ENCODE data around the gene SOAT1.
"Not testable (repeated sequence)": the region's sequence is repeated elsewhere in the genome, so short reads cannot be mapped to it uniquely, and the experiment has no call there.

SOAT1 gene

DNA sequence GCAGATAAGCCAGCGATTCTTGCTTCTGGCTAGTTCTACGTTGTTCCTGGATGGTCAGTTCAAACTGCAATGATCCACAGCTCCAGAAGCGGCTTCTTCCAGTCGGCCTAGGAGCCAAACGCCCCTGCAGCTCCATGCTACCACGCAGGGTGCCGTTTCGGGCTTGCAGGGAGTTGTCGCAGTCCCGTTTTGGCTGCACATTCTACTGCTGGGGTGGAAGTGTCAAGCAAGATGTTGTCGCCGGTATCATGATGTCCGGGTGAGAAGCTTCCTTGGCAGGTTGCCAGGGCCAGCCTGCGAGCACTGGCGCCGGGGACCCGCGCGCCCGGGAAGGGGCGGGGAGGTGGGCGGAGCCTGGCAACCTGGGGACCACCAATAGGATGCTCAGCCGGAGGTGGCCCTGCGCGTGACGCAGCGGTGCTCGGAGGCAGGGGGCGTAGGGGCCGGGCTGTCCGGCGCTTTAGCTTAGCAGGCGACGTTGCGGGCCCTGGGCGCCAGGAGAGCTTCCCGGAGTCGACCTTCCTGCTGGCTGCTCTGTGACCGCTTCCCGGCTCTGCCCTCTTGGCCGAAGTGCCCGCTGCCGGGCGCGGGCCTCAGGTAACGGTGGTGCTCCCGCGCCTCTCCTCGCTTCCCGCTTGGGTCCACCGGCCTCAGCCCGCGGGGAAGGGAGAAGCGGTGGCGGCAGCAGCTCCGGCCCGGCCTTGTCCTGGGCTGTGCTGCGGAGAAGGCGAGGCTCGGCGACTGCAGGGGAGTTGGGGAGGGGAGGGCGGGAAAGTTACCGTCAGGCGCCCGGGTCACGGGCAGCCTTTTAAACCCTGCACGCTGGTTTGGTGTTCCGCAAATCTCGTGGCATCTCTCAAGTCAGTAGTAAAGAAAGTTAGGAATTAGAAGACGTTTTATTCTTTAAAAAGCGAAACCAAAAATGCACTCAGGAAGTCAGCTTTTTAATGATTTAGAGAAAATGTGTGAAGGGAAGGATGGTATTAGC, at the start of gene SOAT1:
SOAT1 (plus strand) TSS at position 458 of the 988 bp plus-strand sequence. CDS start 8,888 bp downstream, outside the sequence.
- DNase-seq = peak; percentile 60

GRCh38 chr1:179245426-179245825, 48.2 kb upstream of the SOAT1 start:
- not testable (repeated sequence) for DNase-seq

DNA sequence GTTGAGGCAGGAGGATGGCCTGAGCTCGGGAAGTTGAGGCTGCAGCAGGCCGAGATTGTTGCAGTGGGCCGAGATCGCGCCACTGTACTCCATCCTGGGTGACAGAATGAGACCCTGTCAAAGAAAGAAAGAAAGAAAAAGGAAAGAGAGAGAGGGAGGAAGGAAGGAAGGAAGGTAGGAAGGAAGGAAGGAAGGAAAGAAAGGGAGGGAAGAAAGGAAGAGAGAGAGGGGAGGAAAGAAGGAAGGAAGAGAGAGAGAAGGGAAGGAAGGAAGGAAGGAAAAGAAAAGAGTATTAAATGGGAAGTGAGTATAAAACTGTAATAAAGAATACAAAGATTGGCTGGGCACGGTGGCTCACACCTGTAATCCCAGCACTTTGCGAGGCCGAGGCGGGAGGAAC, 45.7 kb upstream of the SOAT1 start:
- no peak for DNase-seq

DNA sequence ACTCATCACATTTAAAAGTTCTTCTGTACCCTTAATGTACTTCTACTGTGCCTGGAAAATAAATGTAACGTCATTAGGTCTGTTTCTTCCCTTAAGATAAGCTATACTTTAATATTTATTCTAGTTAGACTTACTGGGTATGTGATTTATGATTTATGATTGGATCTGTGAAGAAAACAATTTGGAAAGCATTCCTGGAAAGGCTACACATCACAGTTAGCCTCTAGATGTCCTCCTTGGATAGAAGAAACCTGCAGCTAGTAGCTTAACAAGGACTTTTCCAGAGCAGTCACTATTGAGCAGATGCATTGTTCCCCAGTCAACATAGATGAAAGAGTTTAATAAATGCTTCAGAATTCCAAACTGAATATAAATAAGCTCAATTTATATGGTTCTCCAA, 41.9 kb upstream of the SOAT1 start:
- no peak for DNase-seq

- DNase-seq = no peak
These were observed 41.0 kb upstream of the SOAT1 start for GRCh38 chr1:179252606-179253005.

DNA sequence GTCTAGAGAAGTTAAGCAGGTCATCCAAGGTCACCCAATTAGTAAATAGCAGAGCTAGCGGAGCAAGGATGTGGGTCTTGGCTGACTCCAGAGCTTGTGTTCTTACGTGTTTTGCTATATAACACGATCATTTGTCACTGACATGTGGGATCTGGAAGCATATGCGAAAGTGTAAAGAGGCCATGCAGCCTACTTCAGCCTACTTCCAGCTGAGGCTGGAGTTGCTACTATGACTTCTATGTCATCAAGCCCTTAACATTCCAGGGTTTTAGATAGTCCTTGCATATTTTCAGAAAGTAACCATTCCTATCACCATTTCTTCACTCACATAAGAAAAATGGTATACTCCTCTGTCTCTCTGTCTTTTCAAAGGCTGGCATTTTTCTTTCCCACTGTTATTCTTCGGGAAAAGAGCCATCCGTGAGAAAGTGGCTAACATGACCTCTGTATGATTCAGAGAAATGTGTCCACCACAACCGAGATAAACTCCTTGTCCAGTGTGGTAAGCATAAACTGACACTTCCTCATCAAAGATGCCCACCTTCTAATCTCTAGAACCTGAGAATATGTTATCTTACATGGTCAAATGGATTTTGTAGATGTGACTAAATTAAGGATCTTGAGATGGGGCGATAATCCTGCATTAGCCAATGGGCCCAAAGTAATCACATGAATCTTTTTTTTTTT, 40.2 kb upstream of the SOAT1 start:
- no peak for DNase-seq

- no peak for DNase-seq
These were observed 31.4 kb upstream of the SOAT1 start for GRCh38 chr1:179262183-179262582.

DNA sequence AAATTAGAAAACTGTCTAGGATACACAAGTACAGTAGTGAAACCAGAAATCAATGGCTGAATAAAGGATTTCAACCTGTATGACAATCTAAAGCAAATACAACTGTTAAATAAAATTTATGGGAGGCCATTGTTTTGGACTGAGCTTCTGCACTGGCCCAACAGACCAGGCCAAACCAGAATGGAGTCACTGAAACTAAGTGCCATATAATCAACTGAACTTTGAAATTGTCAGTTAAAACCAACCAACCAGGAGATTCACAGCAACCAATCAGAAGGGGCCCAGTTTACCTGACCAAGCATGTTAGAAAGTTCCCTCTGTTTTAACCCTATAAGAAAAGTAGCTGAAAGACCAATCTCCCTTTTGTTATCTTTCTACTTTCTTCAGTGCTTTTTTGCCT, 30.5 kb upstream of the SOAT1 start:
- no peak for DNase-seq

DNA sequence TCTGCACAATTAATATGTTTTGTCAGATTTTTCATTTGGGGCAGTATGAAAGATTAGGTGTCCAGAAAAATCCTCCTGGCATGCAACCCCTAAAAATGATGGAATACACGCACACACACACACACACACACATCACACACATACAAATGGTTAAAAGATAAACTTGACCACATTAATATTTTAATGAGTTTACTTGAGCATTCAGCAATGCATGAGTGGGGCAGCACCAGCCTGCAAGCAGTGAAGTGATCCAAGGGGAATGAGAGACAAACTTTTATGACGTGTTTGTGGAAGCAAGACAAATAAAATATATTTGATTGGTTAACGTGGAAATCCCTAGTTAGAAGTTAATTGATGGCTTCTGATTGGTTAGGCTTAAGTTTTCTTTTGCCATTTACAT, 29.1 kb upstream of the SOAT1 start:
- no peak for DNase-seq

DNA sequence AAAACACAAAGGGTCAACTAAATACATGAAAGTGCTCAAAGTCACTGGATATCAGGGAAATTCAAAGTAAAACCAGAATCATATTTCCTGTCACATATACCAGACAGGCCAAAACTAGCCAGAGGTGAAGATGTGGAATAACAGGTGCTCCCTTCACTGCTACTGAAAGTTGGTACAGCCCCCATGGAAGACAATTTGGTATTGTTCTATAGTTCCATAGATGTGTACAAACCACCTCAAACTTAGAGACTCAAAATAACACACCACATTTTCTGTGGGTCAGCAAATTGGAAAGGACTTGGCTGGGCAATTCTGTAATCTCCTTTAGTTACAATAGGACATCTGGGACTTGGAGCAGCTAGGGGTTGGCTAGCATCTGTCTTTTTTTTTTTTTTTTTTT, 24.5 kb upstream of the SOAT1 start:
- DNase-seq = no peak

DNA sequence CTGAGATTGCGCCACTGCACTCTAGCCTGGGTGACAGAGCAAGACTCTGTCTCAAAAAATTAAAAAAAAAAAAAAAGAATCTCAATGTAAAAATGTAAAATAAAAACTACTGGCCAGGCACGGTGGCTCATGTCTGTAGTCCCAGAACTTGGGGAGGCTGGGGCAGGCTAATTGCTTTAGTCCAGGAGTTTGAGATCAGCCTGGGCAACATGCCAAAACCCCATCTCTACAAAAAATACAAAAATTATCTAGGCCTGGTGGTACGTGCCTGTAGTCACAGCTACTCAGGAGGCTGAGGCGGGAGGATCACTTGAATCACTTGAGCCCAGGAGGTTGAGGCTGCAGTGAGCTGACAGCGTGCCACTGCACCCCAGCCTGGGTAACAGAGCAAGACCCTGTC, 19.2 kb upstream of the SOAT1 start:
- DNase-seq = not testable (repeated sequence)

DNA sequence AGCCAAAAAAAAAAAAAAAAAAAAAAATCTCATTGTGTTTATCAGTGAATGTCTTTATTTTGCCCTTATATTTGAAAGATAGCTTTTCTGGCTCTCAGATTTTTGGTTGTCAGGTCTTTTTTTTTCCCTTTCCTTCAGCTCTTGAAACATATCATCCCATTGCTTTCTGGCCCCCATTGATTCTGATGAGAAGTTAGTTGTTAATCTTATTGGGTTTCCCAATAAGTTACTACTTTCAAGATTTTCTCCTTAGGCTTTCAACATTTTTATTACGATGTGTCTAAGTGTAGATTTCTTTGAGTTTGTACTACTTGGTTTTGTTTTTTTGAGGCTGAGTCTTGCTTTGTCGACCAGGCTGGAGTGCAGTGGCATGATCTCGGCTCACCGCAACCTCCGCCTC, 14.7 kb upstream of the SOAT1 start:
- DNase-seq = no peak

GRCh38 chr1:179283992-179284391, 9.6 kb upstream of the SOAT1 start:
- DNase-seq = no peak

DNA sequence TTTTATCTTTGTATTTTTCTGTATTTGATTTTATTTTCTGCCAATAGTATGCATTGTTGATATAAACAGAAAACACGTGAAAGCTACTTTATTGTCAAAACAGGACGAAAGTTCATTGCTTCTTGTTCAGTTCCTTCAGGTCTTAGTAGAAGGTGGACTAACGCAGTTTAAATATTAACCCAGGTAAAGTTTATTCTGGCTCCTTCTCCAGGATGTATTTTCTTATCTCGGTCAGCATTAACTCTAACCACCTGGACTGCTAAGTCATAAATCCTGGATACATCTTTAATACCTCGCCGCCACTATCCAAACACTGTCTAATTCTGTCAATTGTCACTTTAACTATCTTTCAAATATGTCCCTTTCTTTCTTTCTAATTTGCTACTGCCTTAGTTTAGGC, 5.7 kb upstream of the SOAT1 start:
- DNase-seq = no peak

- no peak for DNase-seq
These were observed 4.6 kb upstream of the SOAT1 start for GRCh38 chr1:179288977-179289376.

- DNase-seq = no peak
These were observed 1.7 kb downstream of the SOAT1 start for GRCh38 chr1:179295164-179295755.

DNA sequence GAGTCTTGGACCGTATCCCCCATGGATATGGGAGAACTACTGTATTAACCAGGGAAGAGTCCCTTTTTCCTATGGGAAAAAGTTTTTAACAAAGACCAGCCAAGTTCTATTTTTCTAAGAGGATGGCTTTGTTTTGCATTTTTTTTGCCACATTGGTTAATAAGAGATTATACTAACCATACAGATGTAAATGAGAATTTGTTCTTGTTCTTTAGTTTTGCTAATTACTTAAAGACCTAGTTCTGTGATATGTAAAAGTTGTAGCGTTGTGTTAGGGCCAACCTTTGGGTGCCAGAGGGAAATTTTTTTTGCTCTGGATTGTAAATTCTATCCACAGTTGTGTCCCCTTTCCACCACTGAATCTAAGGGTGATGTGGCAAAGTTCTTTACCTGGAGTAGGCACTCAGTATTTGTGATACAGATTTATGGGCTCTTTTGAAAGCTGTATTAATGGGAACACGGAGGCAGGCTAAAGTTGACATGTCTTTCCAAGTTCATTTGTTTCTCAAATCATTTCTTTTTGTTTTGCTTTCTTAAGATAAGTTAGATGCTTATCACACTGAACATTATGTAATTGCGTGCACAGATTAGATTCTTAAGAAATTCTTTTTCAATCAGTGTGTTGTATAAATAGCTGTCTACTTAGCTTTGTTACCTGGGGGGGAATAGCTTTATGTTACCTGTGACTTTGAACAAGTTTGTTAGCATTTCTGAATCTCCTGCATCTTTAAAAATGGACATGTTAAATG, 2.9 kb downstream of the SOAT1 start:
- no peak for DNase-seq

DNA sequence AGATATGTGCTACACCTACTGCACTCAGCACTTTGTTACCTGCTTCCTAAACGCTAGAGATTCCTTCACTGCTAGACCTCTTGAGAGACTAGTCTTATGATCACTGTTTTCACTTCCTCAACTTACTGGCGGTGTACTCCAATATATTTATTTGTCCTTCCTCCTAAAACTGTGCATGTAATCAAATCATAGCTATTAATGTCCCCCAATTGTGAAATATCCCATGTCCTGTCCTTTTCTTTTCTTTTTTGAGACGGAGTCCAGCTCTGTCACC, 3.4 kb downstream of the SOAT1 start:
- DNase-seq = no peak

DNA sequence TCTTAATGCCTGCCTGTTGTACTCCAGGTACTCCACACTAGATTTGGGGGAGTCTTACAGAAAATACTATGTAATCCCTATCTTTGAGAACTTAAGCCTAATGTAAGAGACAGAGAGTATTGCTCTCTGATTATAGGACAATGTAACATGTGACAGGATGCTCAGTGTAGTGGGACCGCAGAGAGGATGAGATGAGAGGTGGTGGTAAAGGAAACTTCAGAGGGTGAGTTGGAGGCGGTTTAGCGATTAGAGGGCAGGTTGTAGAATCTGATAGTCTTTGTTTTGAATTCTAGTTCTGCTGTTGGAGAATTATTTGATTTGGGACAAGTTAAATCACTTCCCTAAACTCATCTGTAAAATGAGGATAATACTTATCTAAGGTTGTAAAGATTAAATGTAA, 5.4 kb downstream of the SOAT1 start:
- no peak for DNase-seq

GRCh38 chr1:179300112-179300511, 6.5 kb downstream of the SOAT1 start:
- DNase-seq = no peak

GRCh38 chr1:179302070-179302469, 8.5 kb downstream of the SOAT1 start:
- DNase-seq = no peak

DNA sequence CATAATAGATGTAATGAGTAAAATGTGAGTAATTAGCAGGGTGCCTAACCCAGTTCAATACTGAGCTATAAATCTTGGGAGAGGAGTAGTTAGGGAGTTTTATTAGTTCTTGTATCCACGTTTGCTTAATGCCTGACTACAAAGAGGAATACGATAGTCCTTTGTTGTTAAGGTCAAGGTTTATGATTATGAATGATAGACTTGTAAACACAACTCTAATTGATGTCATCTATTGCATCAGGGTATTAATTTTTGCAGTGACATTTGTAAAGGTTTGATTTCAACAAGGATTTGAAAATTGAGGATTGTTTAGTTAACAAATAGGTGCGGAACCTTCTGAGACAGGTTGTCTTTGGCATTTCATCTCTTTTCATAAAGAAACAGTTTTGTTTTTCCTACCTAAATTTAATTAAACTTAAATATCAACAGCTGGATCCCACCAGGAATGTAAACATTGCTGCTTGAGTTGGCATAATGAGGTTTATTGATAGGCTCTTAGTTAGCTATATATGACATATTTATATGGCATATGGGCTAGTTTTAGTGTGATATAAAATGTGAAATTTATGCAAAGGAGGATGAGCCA, 9.7 kb downstream of the SOAT1 start:
- DNase-seq = peak; percentile 33

DNA sequence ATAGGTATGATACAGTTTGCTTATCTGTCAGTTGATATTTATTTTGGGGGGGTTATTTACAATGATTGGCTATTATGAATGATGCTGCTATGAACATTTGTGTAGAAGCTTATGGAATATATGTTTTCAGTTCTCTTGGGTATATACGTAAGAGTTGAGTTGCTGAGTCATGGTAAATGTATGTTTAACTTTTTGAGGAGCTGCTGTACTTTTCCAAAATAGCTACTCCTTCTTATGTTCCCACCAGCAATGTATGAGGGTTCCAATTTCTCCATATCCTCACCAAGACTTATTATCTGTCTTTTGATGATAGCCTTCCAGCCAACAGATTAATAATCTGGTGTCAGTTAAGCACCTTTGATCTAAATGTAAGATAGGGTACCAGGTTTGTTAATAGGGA, 11.9 kb downstream of the SOAT1 start:
- DNase-seq = no peak
